Fibroblast of skin of left biceps (primary cell): ENCODE results near the gene SLC25A48.
"Not testable (repeated sequence)": the region's sequence is repeated elsewhere in the genome, so short reads cannot be mapped to it uniquely, and the experiment has no call there.

Experiments used
- DNase-seq, 2 experiments: peaks; one replicate each; pipeline ENCODE4 v3.0.0-alpha.2; 2013; ENCODE audit warnings: low read depth in 2 of 2

Gene SLC25A48

GRCh38 chr5:135829681-135830383, 4.6 kb upstream of the SLC25A48 start:
- peak; percentile 9 to 11 for DNase-seq

- no peak for DNase-seq
These were observed 4.1 kb upstream of the SLC25A48 start for GRCh38 chr5:135830384-135830700.

GRCh38 chr5:135830876-135831275, 3.6 kb upstream of the SLC25A48 start:
- no peak for DNase-seq

- no peak for DNase-seq
These were observed 3.0 kb upstream of the SLC25A48 start for GRCh38 chr5:135831439-135831838.

- DNase-seq, result no peak
These were observed 2.5 kb upstream of the SLC25A48 start for GRCh38 chr5:135831851-135832555.

- DNase-seq, result no peak
These were observed 1.2 kb upstream of the SLC25A48 start for GRCh38 chr5:135832941-135833920.

- no peak for DNase-seq
These were observed 363 bp upstream of the SLC25A48 start for GRCh38 chr5:135833961-135834638.

- no peak for DNase-seq
These were observed 1.3 kb downstream of the SLC25A48 start for GRCh38 chr5:135835766-135836165.

GRCh38 chr5:135838395-135838794, 3.9 kb downstream of the SLC25A48 start:
- not testable (repeated sequence) for DNase-seq

- DNase-seq, result no peak
These were observed 5.1 kb downstream of the SLC25A48 start for GRCh38 chr5:135839566-135839965.

GRCh38 chr5:135840959-135841358, 6.5 kb downstream of the SLC25A48 start:
- no peak for DNase-seq

- DNase-seq, result no peak
These were observed 8.3 kb downstream of the SLC25A48 start for GRCh38 chr5:135842737-135843136.

- DNase-seq, result no peak
These were observed 9.3 kb downstream of the SLC25A48 start for GRCh38 chr5:135843571-135844337.

GRCh38 chr5:135846311-135846710, 11.8 kb downstream of the SLC25A48 start:
- no peak for DNase-seq

- no peak for DNase-seq
These were observed 13.5 kb downstream of the SLC25A48 start for GRCh38 chr5:135847976-135848375.

GRCh38 chr5:135850231-135850630, 15.8 kb downstream of the SLC25A48 start:
- DNase-seq, result no peak

- DNase-seq, result no peak
These were observed 16.2 kb downstream of the SLC25A48 start for GRCh38 chr5:135850671-135851070.

- DNase-seq, result no peak
These were observed 16.9 kb downstream of the SLC25A48 start for GRCh38 chr5:135851186-135851914.

- DNase-seq, result no peak
These were observed 17.7 kb downstream of the SLC25A48 start for GRCh38 chr5:135851915-135852845.
